Thyroid gland (tissue), 4 donors: Measurements from ENCODE around the gene PAX7.

Experiments
- POLR2A ChIP-seq, 2 donors: fragments of 450-650 bp; IDR thresholded peaks; one replicate each; pipeline ENCODE4 v1.6.1; 2017; ENCODE audit warnings: antibody characterized with exemption in 2 of 2, mild to moderate bottlenecking in 2 of 2, moderate library complexity in 1 of 2
- TF ChIP-seq, protein P1 (sequence below), 6 experiments: fragments of 200-600 bp in 3 of 6; fragments of 450-650 bp in 3 of 6; sonication (generic) in 3 of 6; IDR thresholded peaks; one replicate each; pipeline ENCODE4 v1.5.1; 2016 to 2019; ENCODE audit warnings: antibody characterized with exemption in 6 of 6, mild to moderate bottlenecking in 2 of 6, inconsistent platforms in 1 of 6, moderate library complexity in 1 of 6

- TF ChIP-seq, protein P1, sequence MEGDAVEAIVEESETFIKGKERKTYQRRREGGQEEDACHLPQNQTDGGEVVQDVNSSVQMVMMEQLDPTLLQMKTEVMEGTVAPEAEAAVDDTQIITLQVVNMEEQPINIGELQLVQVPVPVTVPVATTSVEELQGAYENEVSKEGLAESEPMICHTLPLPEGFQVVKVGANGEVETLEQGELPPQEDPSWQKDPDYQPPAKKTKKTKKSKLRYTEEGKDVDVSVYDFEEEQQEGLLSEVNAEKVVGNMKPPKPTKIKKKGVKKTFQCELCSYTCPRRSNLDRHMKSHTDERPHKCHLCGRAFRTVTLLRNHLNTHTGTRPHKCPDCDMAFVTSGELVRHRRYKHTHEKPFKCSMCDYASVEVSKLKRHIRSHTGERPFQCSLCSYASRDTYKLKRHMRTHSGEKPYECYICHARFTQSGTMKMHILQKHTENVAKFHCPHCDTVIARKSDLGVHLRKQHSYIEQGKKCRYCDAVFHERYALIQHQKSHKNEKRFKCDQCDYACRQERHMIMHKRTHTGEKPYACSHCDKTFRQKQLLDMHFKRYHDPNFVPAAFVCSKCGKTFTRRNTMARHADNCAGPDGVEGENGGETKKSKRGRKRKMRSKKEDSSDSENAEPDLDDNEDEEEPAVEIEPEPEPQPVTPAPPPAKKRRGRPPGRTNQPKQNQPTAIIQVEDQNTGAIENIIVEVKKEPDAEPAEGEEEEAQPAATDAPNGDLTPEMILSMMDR (IDR thresholded peaks at IDR 0.05): no peak
- no peak for TF ChIP-seq POLR2A (IDR thresholded peaks at IDR 0.05)
Measured at GRCh38 chr1:18723206-18723605, 92.6 kb downstream of the PAX7 start.
